Cardiac muscle cell (in vitro differentiated cells and primary cell): Measurements from ENCODE around the gene MTMR11. TPM values are rescaled to one million over a fixed set of nuclear protein-coding genes. Genes with fewer than 3 reads are reported as not detected.

Experiments used
- DNase-seq, 2 donors: peaks; one replicate each; pipeline versions ENCODE4 v3.0.0 to v3.0.0-alpha.2; 2010 to 2017; ENCODE audit warnings: low read depth in 1 of 2, low spot score in 1 of 2
- H3K27ac ChIP-seq: fragments of 200-600 bp; sonication (generic); 2 replicates; pipeline ENCODE4 v1.5.1; 2016
- H3K27me3 ChIP-seq: fragments of 200-600 bp; sonication (generic); 2 replicates; pipeline ENCODE4 v1.6.0; 2016; ENCODE audit warnings: control low read depth
- H3K36me3 ChIP-seq: fragments of 200-600 bp; sonication (generic); 2 replicates; pipeline ENCODE4 v1.5.1; 2016; ENCODE audit warnings: control low read depth
- H3K4me1 ChIP-seq: fragments of 200-600 bp; sonication (generic); 2 replicates; pipeline ENCODE4 v1.8.1; 2017; ENCODE audit warnings: low read depth, mild to moderate bottlenecking, mixed run types
- H3K4me3 ChIP-seq: fragments of 200-600 bp; sonication (generic); 2 replicates; pipeline ENCODE4 v1.5.1; 2016; ENCODE audit warnings: mild to moderate bottlenecking
- H3K9me3 ChIP-seq: fragments of 200-600 bp; sonication (generic); 2 replicates; pipeline ENCODE4 v1.5.1; 2017; ENCODE audit warnings: low read depth, mild to moderate bottlenecking, control low read depth
- CTCF ChIP-seq: IDR thresholded peaks from 2 replicates; pipeline ENCODE4 v1.5.1; 2012; ENCODE audit warnings: low read depth, mild to moderate bottlenecking, low read length
- polyA plus RNA-seq: library from polyadenylated mRNA; unstranded; fragments of >200 nt; fragmentation: Nextera tagmentation; extraction: Ambion mirVana; gene quantifications from 2 replicates; pipeline ENCODE4 v1.2.1, GENCODE V29; 2016
- total RNA-seq: library from RNA; depleted of rRNA; stranded (reverse); fragments of >200 nt; gene quantifications from 2 replicates; pipeline ENCODE4 v1.2.3, GENCODE V29; 2016

MTMR11 gene
- total and polyA plus RNA-seq, 2 experiments from 2014 or later, result 1.3 to 2.3 TPM

- H3K9me3 ChIP-seq, result no peaks in the 10 kb centered on the region
- H3K4me1 ChIP-seq, result peaks cover 18% of the 10 kb centered on the region
- no peak overlapping the region for H3K27ac ChIP-seq
- H3K36me3 ChIP-seq, result no peaks in the 10 kb centered on the region
- DNase-seq, result no peak
- H3K27me3 ChIP-seq, result no peaks in the 10 kb centered on the region
- no peak for TF ChIP-seq CTCF
- H3K4me3 ChIP-seq, result no peak overlapping the region
These were observed 2.3 kb downstream of the MTMR11 start for GRCh38 chr1:149934356-149934755.

- no peak for TF ChIP-seq CTCF
- Histone ChIP-seq H3K27ac (no peak overlapping the region), H3K9me3 (no peaks in the 10 kb centered on the region), H3K4me1 (peaks cover 23% of the 10 kb centered on the region), H3K36me3 (no peaks in the 10 kb centered on the region), H3K27me3 (no peaks in the 10 kb centered on the region), H3K4me3 (no peak overlapping the region)
- DNase-seq, result no peak
These were observed 3.5 kb downstream of the MTMR11 start for GRCh38 chr1:149933208-149933607.

- Histone ChIP-seq H3K27me3 (no peaks in the 10 kb centered on the region), H3K4me1 (peaks cover 18% of the 10 kb centered on the region), H3K27ac (no peak overlapping the region), H3K36me3 (no peaks in the 10 kb centered on the region), H3K4me3 (no peak overlapping the region), H3K9me3 (no peaks in the 10 kb centered on the region)
- TF ChIP-seq CTCF, result no peak
- DNase-seq, result no peak
These were observed 4.2 kb downstream of the MTMR11 start for GRCh38 chr1:149932474-149932873.

- Histone ChIP-seq H3K27me3 (no peaks in the 10 kb centered on the region), H3K4me3 (no peak overlapping the region), H3K36me3 (no peaks in the 10 kb centered on the region), H3K9me3 (no peaks in the 10 kb centered on the region), H3K27ac (no peak overlapping the region), H3K4me1 (peaks cover 13% of the 10 kb centered on the region)
- DNase-seq, result no peak
- TF ChIP-seq CTCF, result no peak
These were observed 5.4 kb downstream of the MTMR11 start for GRCh38 chr1:149931212-149931790.

- H3K27me3 ChIP-seq, result no peaks in the 10 kb centered on the region
- no peak overlapping the region for H3K27ac ChIP-seq
- H3K4me3 ChIP-seq, result no peak overlapping the region
- peaks cover 13% of the 10 kb centered on the region for H3K4me1 ChIP-seq
- DNase-seq, result no peak
- H3K9me3 ChIP-seq, result no peaks in the 10 kb centered on the region
- TF ChIP-seq CTCF, result no peak
- H3K36me3 ChIP-seq, result peaks cover 11% of the 10 kb centered on the region
These were observed 6.8 kb downstream of the MTMR11 start for GRCh38 chr1:149929856-149930255.

- Histone ChIP-seq H3K4me1 (peaks cover 13% of the 10 kb centered on the region), H3K27ac (peak overlapping the region; percentile 93), H3K36me3 (peaks cover 23% of the 10 kb centered on the region), H3K27me3 (no peaks in the 10 kb centered on the region), H3K4me3 (peak overlapping the region; percentile 84), H3K9me3 (no peaks in the 10 kb centered on the region)
- no peak for DNase-seq
- TF ChIP-seq CTCF, result no peak
These were observed 8.3 kb downstream of the MTMR11 start for GRCh38 chr1:149928401-149928724.
